T-cell (primary cell): ENCODE results near the gene NRP1. TPM values are rescaled to one million over a fixed set of nuclear protein-coding genes. Genes with fewer than 3 reads are reported as not detected.

Source experiments
- ATAC-seq, 4 experiments: fragments of 200-7000 bp in 3 of 4; fragments of 150-1000 bp in 1 of 4; cut with Tn5 transposase; replicated peaks in 1 of 4; 1 replicate in 3 of 4; 2 replicates in 1 of 4; pipeline ENCODE4 v1.10.0; 2021; ENCODE audit warnings: moderate library complexity in 3 of 4, mild to moderate bottlenecking in 2 of 4, moderate number of reproducible peaks in 1 of 4
- CTCF ChIA-PET, 2 donors: fragments of 300-600 bp; sonication (Branson Sonifier 250); formaldehyde crosslinking; loops; one replicate each; lab custom pipeline; 2022; ENCODE audit warnings: antibody characterized with exemption in 2 of 2; lab: Charles Lee
- POLR2A ChIA-PET, 2 donors: fragments of 300-600 bp; sonication (Branson Sonifier 250); formaldehyde crosslinking; loops; one replicate each; lab custom pipeline; 2022; ENCODE audit warnings: antibody characterized with exemption in 2 of 2; lab: Charles Lee
- DNase-seq, 35 experiments: peaks; one replicate each; pipeline versions ENCODE4 v3.0.0 to v3.0.0-alpha.2; 2013 to 2023
- H3K27ac ChIP-seq: one replicate; pipeline ENCODE4 v1.5.1; 2013; ENCODE audit warnings: low read length
- H3K27me3 ChIP-seq, 2 experiments: replicated peaks in 1 of 2; 1 replicate in 1 of 2; 2 replicates in 1 of 2; pipeline versions ENCODE4 v1.6.1 to v1.7.0; 2013; ENCODE audit warnings: low read length in 1 of 2, mixed read lengths in 1 of 2; ENCODE audit not compliant: control insufficient read depth in 2 of 2, insufficient read depth in 2 of 2; ENCODE audit errors: extremely low read depth in 1 of 2
- H3K36me3 ChIP-seq, 2 donors: 1 replicate in 1 of 2; 2 replicates in 1 of 2; pipeline versions ENCODE4 v1.6.1 to v1.7.0; 2013; ENCODE audit warnings: low read length in 1 of 2; ENCODE audit not compliant: control insufficient read depth in 2 of 2, insufficient read depth in 1 of 2; ENCODE audit errors: extremely low read depth in 1 of 2
- H3K4me1 ChIP-seq, 2 experiments: 1 replicate in 1 of 2; 2 replicates in 1 of 2; pipeline versions ENCODE4 v1.6.1 to v1.7.0; 2013; ENCODE audit warnings: low read length in 2 of 2, mixed read lengths in 1 of 2; ENCODE audit not compliant: insufficient read depth in 2 of 2, control insufficient read depth in 1 of 2; ENCODE audit errors: extremely low read depth in 1 of 2
- H3K4me3 ChIP-seq, 2 donors: 1 replicate in 1 of 2; 2 replicates in 1 of 2; pipeline versions ENCODE4 v1.5.1 to v1.7.0; 2013; ENCODE audit warnings: mild to moderate bottlenecking in 2 of 2, low read length in 1 of 2, moderate library complexity in 1 of 2; ENCODE audit not compliant: control insufficient read depth in 1 of 2; ENCODE audit errors: extremely low read depth in 1 of 2
- H3K9me3 ChIP-seq: 2 replicates; pipeline ENCODE4 v1.7.0; 2013
- H3K27ac Mint-ChIP-seq, 2 donors: one replicate each; pipeline ENCODE4 v1.8.0; 2020 to 2021; ENCODE audit warnings: mild to moderate bottlenecking in 2 of 2, mixed read lengths in 2 of 2
- H3K27me3 Mint-ChIP-seq, 2 donors: one replicate each; pipeline ENCODE4 v1.8.0; 2021 to 2022; ENCODE audit warnings: mixed read lengths in 2 of 2
- H3K36me3 Mint-ChIP-seq: one replicate; pipeline ENCODE4 v1.8.0; 2021; ENCODE audit warnings: mixed read lengths
- H3K4me1 Mint-ChIP-seq, 3 donors: one replicate each; pipeline ENCODE4 v1.8.0; 2020 to 2022; ENCODE audit warnings: mixed read lengths in 3 of 3, mild to moderate bottlenecking in 1 of 3
- H3K4me3 Mint-ChIP-seq, 3 donors: one replicate each; pipeline ENCODE4 v1.8.0; 2020 to 2022; ENCODE audit warnings: mild to moderate bottlenecking in 3 of 3, mixed read lengths in 3 of 3, moderate library complexity in 3 of 3
- H3K9me3 Mint-ChIP-seq, 3 donors: one replicate each; pipeline ENCODE4 v1.8.0; 2020 to 2022; ENCODE audit warnings: mixed read lengths in 3 of 3
- WGBS: methylation state at CpG from one replicate; pipeline ENCODE4 v1.1.5; 2013; ENCODE audit warnings: missing lambda C conversion rate; ENCODE audit not compliant: insufficient coverage; 5-methylcytosine and 5-hydroxymethylcytosine counted together
- total RNA-seq, 35 experiments: library from RNA in 6 of 35; stranded (reverse) in 6 of 35; fragments of 120-200 nt in 1 of 35; gene quantifications; one replicate each; pipeline versions ENCODE4 v1.2.1 to v1.2.4 and lab custom pipeline; 2013 to 2026

The NRP1 gene
- total RNA-seq, 5 donors from 2014 or later (not counting 1 experiment from before 2014, with no cell fraction given), result 0.62 to 1.9 (median 1.1) TPM; not detected in 2

GRCh38 chr10:33235251-33235884 lies 99.1 kb downstream of the NRP1 start:
- no peaks in the 10 kb centered on the region for H3K4me1 Mint-ChIP-seq
- H3K36me3 Mint-ChIP-seq, result no peaks in the 10 kb centered on the region
- no peaks in the 10 kb centered on the region for H3K9me3 Mint-ChIP-seq
- H3K4me3 Mint-ChIP-seq, result no peak overlapping the region
- ChIA-PET CTCF (no interaction called here), POLR2A (no interaction called here)
- WGBS, result 95% methylated on average over 4 of the region's 8 CpGs
- Histone ChIP-seq H3K4me3 (no peak overlapping the region), H3K27me3 (no peaks in the 10 kb centered on the region), H3K9me3 (peaks cover 2% of the 10 kb centered on the region), H3K27ac (no peak overlapping the region), H3K36me3 (no peaks in the 10 kb centered on the region), H3K4me1 (no peaks in the 10 kb centered on the region)
- no peak for DNase-seq
- no peak for ATAC-seq
- H3K27ac Mint-ChIP-seq, result no peak overlapping the region
- peaks cover 0 to 1% of the 10 kb centered on the region in 2 donors for H3K27me3 Mint-ChIP-seq

- Histone ChIP-seq H3K27me3 (no peaks in the 10 kb centered on the region), H3K27ac (no peak overlapping the region), H3K36me3 (no peaks in the 10 kb centered on the region), H3K4me3 (no peak overlapping the region), H3K9me3 (peaks cover 2% of the 10 kb centered on the region), H3K4me1 (no peaks in the 10 kb centered on the region)
- no peaks in the 10 kb centered on the region for H3K36me3 Mint-ChIP-seq
- DNase-seq (no peak), ATAC-seq (no peak)
- no peaks in the 10 kb centered on the region for H3K4me1 Mint-ChIP-seq
- no peaks in the 10 kb centered on the region for H3K9me3 Mint-ChIP-seq
- WGBS, result no CpG with 5 or more reads among the region's 1 CpG
- POLR2A ChIA-PET, result no interaction called here
- H3K27ac Mint-ChIP-seq, result no peak overlapping the region
- H3K27me3 Mint-ChIP-seq, result peaks cover 0 to 1% of the 10 kb centered on the region in 2 donors
- CTCF ChIA-PET, result no interaction called here
- no peak overlapping the region for H3K4me3 Mint-ChIP-seq
These were observed 99.6 kb downstream of the NRP1 start for GRCh38 chr10:33234831-33235237.

- Histone ChIP-seq H3K4me1 (no peaks in the 10 kb centered on the region), H3K36me3 (no peaks in the 10 kb centered on the region), H3K4me3 (no peak overlapping the region), H3K27ac (no peak overlapping the region), H3K9me3 (peaks cover 2% of the 10 kb centered on the region), H3K27me3 (no peaks in the 10 kb centered on the region)
- H3K27me3 Mint-ChIP-seq, result peaks cover 0 to 1% of the 10 kb centered on the region in 2 donors
- ATAC-seq (no peak), DNase-seq (no peak)
- H3K27ac Mint-ChIP-seq, result no peak overlapping the region
- no peaks in the 10 kb centered on the region for H3K36me3 Mint-ChIP-seq
- ChIA-PET CTCF (interaction anchor here (0.6 kb wide), 2 partner anchors 39 to 225 kb away, joined by 3 to 6 read pairs; no protein-coding TSS in a partner anchor), POLR2A (no interaction called here)
- H3K4me3 Mint-ChIP-seq, result no peak overlapping the region
- WGBS, result no CpG with 5 or more reads among the region's 3 CpGs
- H3K9me3 Mint-ChIP-seq, result no peaks in the 10 kb centered on the region
- H3K4me1 Mint-ChIP-seq, result no peaks in the 10 kb centered on the region
These were observed 100.8 kb downstream of the NRP1 start for GRCh38 chr10:33233635-33234034.

GRCh38 chr10:33233221-33233620 lies 101.2 kb downstream of the NRP1 start:
- H3K9me3 Mint-ChIP-seq, result no peaks in the 10 kb centered on the region
- no CpG with 5 or more reads among the region's 5 CpGs for WGBS
- no peaks in the 10 kb centered on the region for H3K27me3 ChIP-seq
- no peak overlapping the region for H3K27ac ChIP-seq
- no peak overlapping the region for H3K27ac Mint-ChIP-seq
- DNase-seq (no peak), ATAC-seq (no peak)
- H3K4me1 ChIP-seq, result no peaks in the 10 kb centered on the region
- peaks cover 0 to 1% of the 10 kb centered on the region in 2 donors for H3K27me3 Mint-ChIP-seq
- H3K4me1 Mint-ChIP-seq, result no peaks in the 10 kb centered on the region
- H3K4me3 Mint-ChIP-seq, result no peak overlapping the region
- POLR2A ChIA-PET, result no interaction called here
- H3K36me3 ChIP-seq, result no peaks in the 10 kb centered on the region
- CTCF ChIA-PET, result interaction anchor here in 1 of 2 donors (0.6 kb wide), 1 partner anchor 224 kb away, joined by 3 read pairs; no protein-coding TSS in a partner anchor
- H3K9me3 ChIP-seq, result peaks cover 2% of the 10 kb centered on the region
- no peak overlapping the region for H3K4me3 ChIP-seq
- H3K36me3 Mint-ChIP-seq, result no peaks in the 10 kb centered on the region

GRCh38 chr10:33231621-33232350 lies 102.7 kb downstream of the NRP1 start:
- H3K4me1 Mint-ChIP-seq, result no peaks in the 10 kb centered on the region
- Histone ChIP-seq H3K4me1 (no peaks in the 10 kb centered on the region), H3K27me3 (no peaks in the 10 kb centered on the region), H3K27ac (no peak overlapping the region), H3K36me3 (no peaks in the 10 kb centered on the region), H3K4me3 (no peak overlapping the region), H3K9me3 (peaks cover 2% of the 10 kb centered on the region)
- H3K27me3 Mint-ChIP-seq, result no peaks in the 10 kb centered on the region
- no peaks in the 10 kb centered on the region for H3K9me3 Mint-ChIP-seq
- DNase-seq (no peak), ATAC-seq (no peak)
- H3K27ac Mint-ChIP-seq, result no peak overlapping the region
- H3K4me3 Mint-ChIP-seq, result no peak overlapping the region
- ChIA-PET POLR2A (interaction anchor here in 1 of 2 donors (0.6 kb wide), 1 partner anchor 9 kb away, joined by 4 read pairs; no protein-coding TSS in a partner anchor), CTCF (no interaction called here)
- no peaks in the 10 kb centered on the region for H3K36me3 Mint-ChIP-seq
- 90% methylated on average over 6 of the region's 7 CpGs for WGBS

GRCh38 chr10:33229949-33230267 lies 104.6 kb downstream of the NRP1 start:
- ChIA-PET POLR2A (no interaction called here), CTCF (no interaction called here)
- no peak overlapping the region for H3K27ac ChIP-seq
- H3K9me3 Mint-ChIP-seq, result no peaks in the 10 kb centered on the region
- no peaks in the 10 kb centered on the region for H3K36me3 ChIP-seq
- DNase-seq (no peak), ATAC-seq (no peak)
- WGBS, result no CpG with 5 or more reads among the region's 2 CpGs
- H3K4me3 ChIP-seq, result no peak overlapping the region
- H3K27me3 ChIP-seq, result no peaks in the 10 kb centered on the region
- H3K4me1 Mint-ChIP-seq, result no peaks in the 10 kb centered on the region
- no peaks in the 10 kb centered on the region for H3K36me3 Mint-ChIP-seq
- no peak overlapping the region for H3K4me3 Mint-ChIP-seq
- no peaks in the 10 kb centered on the region for H3K4me1 ChIP-seq
- H3K9me3 ChIP-seq, result peaks cover 2% of the 10 kb centered on the region
- no peak overlapping the region for H3K27ac Mint-ChIP-seq
- H3K27me3 Mint-ChIP-seq, result no peaks in the 10 kb centered on the region
